Activated B cell treated with CpG ODN at 0.5 μM for 24 hours (primary cell): Measurements from ENCODE around the gene ZNF711. TPM values are rescaled to one million over a fixed set of nuclear protein-coding genes. Genes with fewer than 3 reads are reported as not detected.

Source experiments
- ATAC-seq: fragments of 200-7000 bp; cut with Tn5 transposase; one replicate; pipeline ENCODE4 v1.10.0; 2021; ENCODE audit warnings: low read depth, mild to moderate bottlenecking, moderate library complexity
- CTCF ChIA-PET: fragments of 350-600 bp; sonication (Branson Sonifier 250); formaldehyde crosslinking; loops from one replicate; lab custom pipeline; 2021; ENCODE audit warnings: antibody characterized with exemption; lab: Charles Lee
- POLR2A ChIA-PET: fragments of 350-600 bp; sonication (Branson Sonifier 250); formaldehyde crosslinking; loops from one replicate; lab custom pipeline; 2021; ENCODE audit warnings: antibody characterized with exemption; lab: Charles Lee
- DNase-seq: peaks from one replicate; pipeline ENCODE4 v3.0.0; 2022
- H3K27ac Mint-ChIP-seq: one replicate; pipeline ENCODE4 v1.8.0; 2020; ENCODE audit warnings: mixed read lengths
- H3K27me3 Mint-ChIP-seq: one replicate; pipeline ENCODE4 v1.8.0; 2021; ENCODE audit warnings: mixed read lengths
- H3K36me3 Mint-ChIP-seq: one replicate; pipeline ENCODE4 v1.8.0; 2021; ENCODE audit warnings: low read depth, mixed read lengths
- H3K4me1 Mint-ChIP-seq: one replicate; pipeline ENCODE4 v1.8.0; 2021; ENCODE audit warnings: mixed read lengths
- H3K4me3 Mint-ChIP-seq: one replicate; pipeline ENCODE4 v1.8.0; 2020; ENCODE audit warnings: mild to moderate bottlenecking, mixed read lengths
- H3K9me3 Mint-ChIP-seq: one replicate; pipeline ENCODE4 v1.8.0; 2020; ENCODE audit warnings: mixed read lengths
- intact Hi-C: fragments of 100-400 bp; cut with micrococcal nuclease; formaldehyde crosslinking; loops from one replicate; pipeline ENCODE4 v1.15.1; 2024
- total RNA-seq: library from RNA; stranded (reverse); gene quantifications from 2 replicates; pipeline ENCODE4 v1.2.3, GENCODE V29; 2022
- TF ChIP-seq, protein P1 (sequence below): fragments of 200-600 bp; IDR thresholded peaks from one replicate; pipeline ENCODE4 v1.8.0; 2022; ENCODE audit warnings: antibody characterized with exemption, mild to moderate bottlenecking

ZNF711 gene
- total RNA-seq: 3.5 TPM in 2 replicates

DNA sequence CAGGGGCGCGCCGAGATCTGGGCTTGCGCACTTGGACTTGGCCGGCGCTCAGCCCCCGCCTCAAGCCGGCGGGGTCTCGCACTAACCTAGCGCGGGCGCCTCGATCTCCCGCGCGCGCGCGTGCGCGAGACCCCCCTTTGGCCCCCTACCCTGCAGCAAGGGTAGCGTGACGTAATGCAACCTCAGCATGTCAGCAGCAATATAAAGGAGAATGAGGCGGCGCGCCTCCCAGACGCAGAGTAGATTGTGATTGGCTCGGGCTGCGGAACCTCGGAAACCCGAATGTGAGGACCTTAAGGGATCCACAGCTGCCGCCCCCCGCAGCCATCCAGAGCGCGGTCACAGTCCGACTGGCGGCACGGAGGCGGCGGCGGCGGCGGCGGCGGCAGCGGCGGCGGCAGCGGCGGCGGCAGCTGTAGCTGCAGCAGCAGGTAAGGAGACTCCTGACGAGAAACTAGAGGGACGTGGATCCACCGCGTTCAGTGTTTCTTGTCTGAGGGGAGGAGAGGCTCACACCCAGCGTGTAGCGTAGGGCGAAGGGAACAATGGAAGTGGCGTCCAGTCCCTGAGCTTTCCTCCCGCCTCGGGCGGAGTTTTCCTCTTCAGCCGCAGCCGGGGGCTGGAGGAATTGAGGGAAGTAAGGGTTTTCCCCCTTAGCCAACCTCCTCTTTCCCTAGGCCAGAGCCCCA, at the start of gene ZNF711, which contains the start of gene SATL1:
Gene ZNF711, plus strand, starts transcription at position 231 of the 689 bp plus-strand sequence. CDS start 3,582 bp downstream, outside the sequence.
Gene SATL1, minus strand, starts transcription at position 19 of the 689 bp plus-strand sequence. CDS start 134,811 bp downstream, outside the sequence.
- TF ChIP-seq, protein P1, sequence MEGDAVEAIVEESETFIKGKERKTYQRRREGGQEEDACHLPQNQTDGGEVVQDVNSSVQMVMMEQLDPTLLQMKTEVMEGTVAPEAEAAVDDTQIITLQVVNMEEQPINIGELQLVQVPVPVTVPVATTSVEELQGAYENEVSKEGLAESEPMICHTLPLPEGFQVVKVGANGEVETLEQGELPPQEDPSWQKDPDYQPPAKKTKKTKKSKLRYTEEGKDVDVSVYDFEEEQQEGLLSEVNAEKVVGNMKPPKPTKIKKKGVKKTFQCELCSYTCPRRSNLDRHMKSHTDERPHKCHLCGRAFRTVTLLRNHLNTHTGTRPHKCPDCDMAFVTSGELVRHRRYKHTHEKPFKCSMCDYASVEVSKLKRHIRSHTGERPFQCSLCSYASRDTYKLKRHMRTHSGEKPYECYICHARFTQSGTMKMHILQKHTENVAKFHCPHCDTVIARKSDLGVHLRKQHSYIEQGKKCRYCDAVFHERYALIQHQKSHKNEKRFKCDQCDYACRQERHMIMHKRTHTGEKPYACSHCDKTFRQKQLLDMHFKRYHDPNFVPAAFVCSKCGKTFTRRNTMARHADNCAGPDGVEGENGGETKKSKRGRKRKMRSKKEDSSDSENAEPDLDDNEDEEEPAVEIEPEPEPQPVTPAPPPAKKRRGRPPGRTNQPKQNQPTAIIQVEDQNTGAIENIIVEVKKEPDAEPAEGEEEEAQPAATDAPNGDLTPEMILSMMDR: no peak
- POLR2A ChIA-PET: interaction anchor here (0.6 kb wide), 1 partner anchor 101 kb away, joined by 5 read pairs; no protein-coding TSS in a partner anchor
- DNase-seq: peak; percentile 22

DNA sequence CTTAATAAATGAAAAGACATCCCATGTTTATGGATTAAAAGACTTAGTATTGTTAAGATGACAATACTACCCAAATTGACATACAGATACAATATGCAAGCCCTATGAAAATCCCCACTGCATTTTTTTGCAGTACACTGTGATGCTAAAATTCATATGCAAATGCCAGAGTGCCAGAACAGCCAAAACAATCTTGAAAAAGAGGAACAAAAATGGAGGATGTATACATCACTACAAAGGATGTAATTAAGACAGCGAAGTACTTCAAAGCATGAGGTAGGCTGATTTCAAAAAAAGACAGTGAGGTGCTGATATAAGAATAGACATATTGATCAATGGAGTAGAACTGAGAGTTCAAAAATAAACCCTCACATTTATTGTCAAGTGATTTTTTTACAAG, 47.5 kb upstream of the ZNF711 start:
- ChIA-PET POLR2A (no interaction called here), CTCF (no interaction called here)
- H3K4me3 Mint-ChIP-seq: no peak overlapping the region
- H3K36me3 Mint-ChIP-seq: no peaks in the 10 kb centered on the region
- H3K27me3 Mint-ChIP-seq: no peaks in the 10 kb centered on the region
- no peak overlapping the region for H3K27ac Mint-ChIP-seq
- intact Hi-C loops: no loop called here
- peaks cover 3% of the 10 kb centered on the region for H3K4me1 Mint-ChIP-seq
- H3K9me3 Mint-ChIP-seq: peaks cover 5% of the 10 kb centered on the region
- TF ChIP-seq, protein P1: no peak
- ATAC-seq (no peak), DNase-seq (no peak)

More for the DNA sequence above, at the start of gene ZNF711, which contains the start of gene SATL1:
- Mint-ChIP-seq H3K36me3 (peaks cover 4% of the 10 kb centered on the region), H3K27me3 (peaks cover 3% of the 10 kb centered on the region), H3K27ac (peak within 1 kb of the TSS; percentile 68), H3K9me3 (no peaks in the 10 kb centered on the region), H3K4me1 (peaks cover 10% of the 10 kb centered on the region), H3K4me3 (peak within 1 kb of the TSS; percentile 91)
- intact Hi-C loops: no loop called here
- ATAC-seq: peak; percentile 79
- CTCF ChIA-PET: no interaction called here

DNA sequence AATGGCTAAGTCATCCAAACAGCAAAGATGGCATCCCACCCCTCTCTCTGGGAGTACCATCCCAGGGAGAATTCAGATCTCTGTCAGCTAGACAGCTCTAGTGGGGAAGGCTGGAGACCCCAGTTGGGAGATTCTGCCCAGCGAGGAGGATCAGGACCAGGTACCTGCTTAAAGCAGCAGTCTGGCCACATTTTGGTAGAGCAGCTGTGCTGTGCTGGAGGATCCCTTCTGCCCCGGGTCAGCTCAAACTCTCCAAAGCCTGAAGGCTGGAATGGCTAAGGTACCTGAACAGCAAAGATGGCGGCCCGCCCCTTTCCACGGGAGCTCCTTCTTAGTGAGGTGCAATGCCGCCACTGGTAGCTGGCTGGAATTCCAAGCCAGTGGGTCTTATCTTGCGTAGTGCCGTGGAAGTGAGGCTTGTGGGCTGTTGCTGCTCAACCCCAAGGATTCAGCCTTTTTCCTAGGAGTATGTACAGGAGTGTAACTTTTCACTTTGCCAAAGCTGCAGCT, 40.3 kb upstream of the ZNF711 start:
- no peaks in the 10 kb centered on the region for H3K27me3 Mint-ChIP-seq
- POLR2A ChIA-PET: no interaction called here
- H3K4me3 Mint-ChIP-seq: no peak overlapping the region
- intact Hi-C loops: no loop called here
- no peak for ATAC-seq
- no peaks in the 10 kb centered on the region for H3K4me1 Mint-ChIP-seq
- CTCF ChIA-PET: no interaction called here
- no peak for DNase-seq
- H3K9me3 Mint-ChIP-seq: no peaks in the 10 kb centered on the region
- no peaks in the 10 kb centered on the region for H3K36me3 Mint-ChIP-seq
- no peak overlapping the region for H3K27ac Mint-ChIP-seq
- TF ChIP-seq, protein P1: no peak

DNA sequence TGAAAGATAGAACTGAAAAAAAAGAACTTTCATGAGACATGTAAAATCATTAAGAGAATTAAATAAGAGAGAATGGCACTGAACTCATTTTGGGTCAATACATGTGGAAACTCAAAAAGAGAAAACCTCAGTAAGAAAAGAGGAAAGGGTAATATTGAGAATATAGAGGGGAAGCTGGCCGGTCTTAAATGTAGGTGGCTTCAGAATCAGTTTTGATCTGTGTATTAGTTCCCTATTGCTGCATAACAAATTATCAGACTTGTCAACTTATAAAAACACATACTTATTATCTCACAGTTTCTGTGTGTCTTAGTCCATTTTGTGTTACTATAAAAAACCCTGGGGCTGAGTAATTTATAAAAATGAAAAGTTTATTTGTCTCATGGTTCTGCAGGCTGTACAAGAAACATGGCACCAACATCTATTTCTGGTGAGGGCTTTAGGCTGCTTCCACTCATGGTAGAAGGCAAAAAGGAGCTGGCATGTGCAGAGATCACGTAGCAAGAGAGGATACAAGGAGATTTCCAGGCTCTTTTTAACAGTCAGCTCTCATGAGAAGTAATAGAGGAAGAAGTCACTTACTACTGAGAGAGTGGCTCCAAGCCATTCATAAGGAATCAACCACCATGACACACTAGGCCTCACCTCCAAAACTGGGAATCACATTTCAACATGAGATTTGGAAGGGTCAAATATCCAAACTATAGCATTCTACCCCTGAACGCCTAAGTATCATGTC, 29.8 kb upstream of the ZNF711 start:
- intact Hi-C loops: no loop called here
- TF ChIP-seq, protein P1: no peak
- Mint-ChIP-seq H3K4me1 (no peaks in the 10 kb centered on the region), H3K36me3 (no peaks in the 10 kb centered on the region), H3K4me3 (no peak overlapping the region), H3K27ac (no peak overlapping the region), H3K9me3 (peaks cover 5% of the 10 kb centered on the region), H3K27me3 (no peaks in the 10 kb centered on the region)
- no peak for DNase-seq
- ChIA-PET POLR2A (no interaction called here), CTCF (no interaction called here)
- ATAC-seq: no peak

DNA sequence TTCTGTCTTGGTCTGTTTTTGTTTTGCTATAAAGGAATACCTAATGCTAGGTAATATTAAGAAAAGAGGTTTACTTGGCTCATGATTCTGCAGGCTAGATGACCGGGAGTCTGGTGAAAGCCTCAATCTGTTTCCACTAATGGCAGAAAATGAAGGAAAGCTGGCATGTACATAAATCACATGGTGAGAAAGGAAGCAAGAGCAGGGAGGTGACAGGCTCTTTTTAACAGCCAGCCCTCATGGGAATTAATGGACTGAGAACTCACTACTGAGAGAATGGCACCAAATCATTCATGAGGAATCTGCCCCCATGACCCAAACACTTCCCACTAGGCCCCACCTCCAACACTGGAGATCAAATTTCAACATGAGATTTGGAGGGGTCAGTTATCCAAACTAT, 27.8 kb upstream of the ZNF711 start:
- Mint-ChIP-seq H3K27me3 (no peaks in the 10 kb centered on the region), H3K4me1 (peaks cover 2% of the 10 kb centered on the region), H3K27ac (no peak overlapping the region), H3K36me3 (no peaks in the 10 kb centered on the region), H3K9me3 (no peaks in the 10 kb centered on the region), H3K4me3 (no peak overlapping the region)
- intact Hi-C loops: no loop called here
- POLR2A ChIA-PET: no interaction called here
- TF ChIP-seq, protein P1: no peak
- DNase-seq (no peak), ATAC-seq (no peak)
- CTCF ChIA-PET: no interaction called here
